Uterus (tissue), 4 donors: Measurements from ENCODE around the gene PLEKHG7. TPM values are rescaled to one million over a fixed set of nuclear protein-coding genes. Genes with fewer than 3 reads are reported as not detected.
A peak's percentile ranks its signal among the peaks of the same experiment; 100 is the strongest.
"Not testable (repeated sequence)": the region's sequence is repeated elsewhere in the genome, so short reads cannot be mapped to it uniquely, and the experiment has no call there.

Source experiments
- DNase-seq, 2 donors: peaks; one replicate each; pipeline ENCODE4 v3.0.0-alpha.2; 2019 to 2020
- H3K27ac ChIP-seq, 2 donors: fragments of 200-600 bp; sonication (generic); 1 replicate in 1 of 2; 2 replicates in 1 of 2; pipeline ENCODE4 v1.5.1; 2016 to 2018
- H3K27me3 ChIP-seq, 2 donors: fragments of 200-600 bp; sonication (generic); one replicate each; pipeline ENCODE4 v1.5.1; 2018 to 2019; ENCODE audit warnings: control low read depth in 1 of 2
- H3K36me3 ChIP-seq, 2 donors: fragments of 200-600 bp; sonication (generic); one replicate each; pipeline ENCODE4 v1.5.1; 2019; ENCODE audit warnings: control low read depth in 1 of 2
- H3K4me1 ChIP-seq, 2 donors: fragments of 200-600 bp; sonication (generic); one replicate each; pipeline ENCODE4 v1.5.1; 2018 to 2019; ENCODE audit warnings: control low read depth in 1 of 2
- H3K4me3 ChIP-seq, 2 donors: fragments of 200-600 bp; sonication (generic); 1 replicate in 1 of 2; 2 replicates in 1 of 2; pipeline ENCODE4 v1.5.1; 2018 to 2019; ENCODE audit warnings: mild to moderate bottlenecking in 1 of 2
- H3K9me3 ChIP-seq, 2 donors: fragments of 200-600 bp; sonication (generic); one replicate each; pipeline ENCODE4 v1.5.1; 2019; ENCODE audit warnings: control low read depth in 1 of 2
- CTCF ChIP-seq, 4 experiments: fragments of 200-600 bp in 2 of 4; fragments of 450-650 bp in 2 of 4; sonication (generic) in 2 of 4; IDR thresholded peaks; one replicate each; pipeline ENCODE4 v1.5.1; 2016 to 2019; ENCODE audit warnings: antibody characterized with exemption in 4 of 4, mild to moderate bottlenecking in 2 of 4, moderate library complexity in 1 of 4
- POLR2A ChIP-seq, 2 donors: fragments of 450-650 bp; IDR thresholded peaks; one replicate each; pipeline ENCODE4 v1.6.1; 2016; ENCODE audit warnings: antibody characterized with exemption in 2 of 2, mild to moderate bottlenecking in 1 of 2, moderate library complexity in 1 of 2
- intact Hi-C: fragments of 100-400 bp; cut with DNase I; formaldehyde crosslinking; loops from one replicate; pipeline ENCODE4 v1.15.1; 2023; ENCODE audit warnings: low total_unique reads
- total RNA-seq, 4 donors: library from RNA; depleted of rRNA in 3 of 4; stranded (reverse); fragments of >200 nt in 3 of 4; gene quantifications; one replicate each; pipeline versions ENCODE4 v1.1.0 to v1.2.4, GENCODE V29; 2014 to 2023
- donor health status: DM: yes; HTN: yes; CAD: no.

PLEKHG7 gene
- total RNA-seq, 4 donors from 2014 or later: 0.26 to 1.5 TPM; not detected in 2

- Histone ChIP-seq H3K9me3 (no peaks in the 10 kb centered on the region), H3K36me3 (no peaks in the 10 kb centered on the region), H3K27ac (peak overlapping the region; percentile 16 to 64), H3K27me3 (no peaks in the 10 kb centered on the region), H3K4me1 (no peaks in the 10 kb centered on the region), H3K4me3 (no peak overlapping the region)
- intact Hi-C loops: no loop called here
- no peak for DNase-seq
- TF ChIP-seq CTCF (IDR thresholded peaks at IDR 0.05): no peak
- TF ChIP-seq POLR2A (IDR thresholded peaks at IDR 0.05): no peak
Observed at GRCh38 chr12:92785563-92785950, 82.8 kb downstream of the PLEKHG7 start.

- Histone ChIP-seq H3K4me1 (no peaks in the 10 kb centered on the region), H3K27me3 (no peaks in the 10 kb centered on the region), H3K4me3 (no peak overlapping the region), H3K27ac (peak overlapping the region; percentile 16 to 64), H3K9me3 (no peaks in the 10 kb centered on the region), H3K36me3 (no peaks in the 10 kb centered on the region)
- no peak for DNase-seq
- intact Hi-C loops: no loop called here
- no peak for TF ChIP-seq POLR2A (IDR thresholded peaks at IDR 0.05)
- no peak for TF ChIP-seq CTCF (IDR thresholded peaks at IDR 0.05)
Observed at GRCh38 chr12:92786045-92786444, 83.3 kb downstream of the PLEKHG7 start.

GRCh38 chr12:92794356-92794755, 91.6 kb downstream of the PLEKHG7 start:
- H3K4me1 ChIP-seq, intact Hi-C loops, H3K27ac ChIP-seq, H3K36me3 ChIP-seq, H3K9me3 ChIP-seq, DNase-seq, H3K4me3 ChIP-seq, H3K27me3 ChIP-seq: not testable (repeated sequence)

- H3K27me3 ChIP-seq: no peaks in the 10 kb centered on the region
- H3K9me3 ChIP-seq: no peaks in the 10 kb centered on the region
- no peaks in the 10 kb centered on the region for H3K36me3 ChIP-seq
- no peaks in the 10 kb centered on the region for H3K4me1 ChIP-seq
- H3K27ac ChIP-seq: no peak overlapping the region
- no peak overlapping the region for H3K4me3 ChIP-seq
- TF ChIP-seq CTCF (IDR thresholded peaks at IDR 0.05) (no peak), POLR2A (IDR thresholded peaks at IDR 0.05) (no peak)
- intact Hi-C loops: no loop called here
- DNase-seq: no peak
Observed at GRCh38 chr12:92794814-92795213, 92.0 kb downstream of the PLEKHG7 start.

GRCh38 chr12:92796650-92797049, 93.9 kb downstream of the PLEKHG7 start:
- Histone ChIP-seq H3K4me1 (no peaks in the 10 kb centered on the region), H3K4me3 (no peak overlapping the region), H3K9me3 (no peaks in the 10 kb centered on the region), H3K27ac (no peak overlapping the region), H3K27me3 (no peaks in the 10 kb centered on the region), H3K36me3 (no peaks in the 10 kb centered on the region)
- no peak for DNase-seq
- intact Hi-C loops: no loop called here
- no peak for TF ChIP-seq CTCF (IDR thresholded peaks at IDR 0.05)
- no peak for TF ChIP-seq POLR2A (IDR thresholded peaks at IDR 0.05)

- H3K27ac ChIP-seq: no peak overlapping the region
- no peak overlapping the region for H3K4me3 ChIP-seq
- no peaks in the 10 kb centered on the region for H3K27me3 ChIP-seq
- no peaks in the 10 kb centered on the region for H3K36me3 ChIP-seq
- no peaks in the 10 kb centered on the region for H3K9me3 ChIP-seq
- intact Hi-C loops: no loop called here
- no peak for TF ChIP-seq CTCF (IDR thresholded peaks at IDR 0.05)
- TF ChIP-seq POLR2A (IDR thresholded peaks at IDR 0.05): no peak
- no peaks in the 10 kb centered on the region for H3K4me1 ChIP-seq
- DNase-seq: no peak
Observed at GRCh38 chr12:92802906-92803305, 100.1 kb downstream of the PLEKHG7 start.
